ENCODE data around the gene STXBP6.

STXBP6 gene

GRCh38 chr14:24848102-24848790, 201.7 kb downstream of the STXBP6 start:
- TF ChIP-seq, protein P1, sequence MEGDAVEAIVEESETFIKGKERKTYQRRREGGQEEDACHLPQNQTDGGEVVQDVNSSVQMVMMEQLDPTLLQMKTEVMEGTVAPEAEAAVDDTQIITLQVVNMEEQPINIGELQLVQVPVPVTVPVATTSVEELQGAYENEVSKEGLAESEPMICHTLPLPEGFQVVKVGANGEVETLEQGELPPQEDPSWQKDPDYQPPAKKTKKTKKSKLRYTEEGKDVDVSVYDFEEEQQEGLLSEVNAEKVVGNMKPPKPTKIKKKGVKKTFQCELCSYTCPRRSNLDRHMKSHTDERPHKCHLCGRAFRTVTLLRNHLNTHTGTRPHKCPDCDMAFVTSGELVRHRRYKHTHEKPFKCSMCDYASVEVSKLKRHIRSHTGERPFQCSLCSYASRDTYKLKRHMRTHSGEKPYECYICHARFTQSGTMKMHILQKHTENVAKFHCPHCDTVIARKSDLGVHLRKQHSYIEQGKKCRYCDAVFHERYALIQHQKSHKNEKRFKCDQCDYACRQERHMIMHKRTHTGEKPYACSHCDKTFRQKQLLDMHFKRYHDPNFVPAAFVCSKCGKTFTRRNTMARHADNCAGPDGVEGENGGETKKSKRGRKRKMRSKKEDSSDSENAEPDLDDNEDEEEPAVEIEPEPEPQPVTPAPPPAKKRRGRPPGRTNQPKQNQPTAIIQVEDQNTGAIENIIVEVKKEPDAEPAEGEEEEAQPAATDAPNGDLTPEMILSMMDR (IDR thresholded peaks at IDR 0.05), result no peak

GRCh38 chr14:24847568-24848095, 202.3 kb downstream of the STXBP6 start:
- DNase-seq (ENCODE audit: low spot score), result no peak
- TF ChIP-seq, protein P1 (IDR thresholded peaks at IDR 0.05), result no peak
- H3K4me3 ChIP-seq, result no peak overlapping the region
- H3K27ac ChIP-seq, result no peak overlapping the region

More at GRCh38 chr14:24848102-24848790, 201.7 kb downstream of the STXBP6 start:
- DNase-seq (ENCODE audit: low spot score), result no peak
- no peak overlapping the region for H3K4me3 ChIP-seq
- H3K27ac ChIP-seq, result no peak overlapping the region

GRCh38 chr14:24846261-24846660, 203.7 kb downstream of the STXBP6 start:
- H3K27ac ChIP-seq, result no peak overlapping the region
- TF ChIP-seq, protein P1 (IDR thresholded peaks at IDR 0.05), result no peak
- H3K4me3 ChIP-seq, result no peak overlapping the region
- no peak for DNase-seq (ENCODE audit: low spot score)

DNA sequence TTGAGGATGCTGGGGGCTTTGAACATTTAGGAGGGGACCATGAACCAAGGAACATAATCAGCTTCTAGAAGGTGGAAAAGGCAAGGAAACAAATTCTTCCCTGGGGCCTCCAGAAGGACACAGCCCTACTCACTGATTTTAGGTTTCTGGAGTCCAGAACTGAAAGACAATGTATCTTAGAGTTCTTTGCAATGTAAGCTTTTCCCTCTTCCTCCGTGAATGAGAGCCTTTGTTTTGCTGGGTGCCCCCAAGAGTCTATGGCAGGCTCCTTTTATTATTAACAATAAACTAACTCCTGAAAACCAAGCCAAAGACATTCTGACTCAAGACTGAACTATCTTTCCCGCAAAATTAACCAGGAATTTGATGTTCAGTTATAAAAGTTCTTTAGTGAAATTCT, 204.1 kb downstream of the STXBP6 start:
- TF ChIP-seq, protein P1 (IDR thresholded peaks at IDR 0.05), result no peak
- Histone ChIP-seq H3K4me3 (no peak overlapping the region), H3K27ac (no peak overlapping the region)
- no peak for DNase-seq (ENCODE audit: low spot score)

- Histone ChIP-seq H3K4me3 (no peak overlapping the region), H3K27ac (no peak overlapping the region)
- TF ChIP-seq, protein P1 (IDR thresholded peaks at IDR 0.05), result no peak
- no peak for DNase-seq (ENCODE audit: low spot score)
Observed at GRCh38 chr14:24844011-24844410, 205.9 kb downstream of the STXBP6 start.

GRCh38 chr14:24843494-24843893, 206.5 kb downstream of the STXBP6 start:
- DNase-seq (ENCODE audit: low spot score), result no peak
- TF ChIP-seq, protein P1 (IDR thresholded peaks at IDR 0.05), result no peak
- H3K4me3 ChIP-seq, result no peak overlapping the region
- no peak overlapping the region for H3K27ac ChIP-seq

Data from coronary artery (tissue), 2 donors.